ENCODE measurements around the gene C1orf56. TPM values are rescaled to one million over a fixed set of nuclear protein-coding genes. Genes with fewer than 3 reads are reported as not detected.

Gene C1orf56
- total and polyA plus RNA-seq, 10 of the 15 experiments (the other 5 are each of a cell fraction or from before 2014, with no cell fraction given) = 0.22 to 15.5 (median 1.5) TPM

DNA sequence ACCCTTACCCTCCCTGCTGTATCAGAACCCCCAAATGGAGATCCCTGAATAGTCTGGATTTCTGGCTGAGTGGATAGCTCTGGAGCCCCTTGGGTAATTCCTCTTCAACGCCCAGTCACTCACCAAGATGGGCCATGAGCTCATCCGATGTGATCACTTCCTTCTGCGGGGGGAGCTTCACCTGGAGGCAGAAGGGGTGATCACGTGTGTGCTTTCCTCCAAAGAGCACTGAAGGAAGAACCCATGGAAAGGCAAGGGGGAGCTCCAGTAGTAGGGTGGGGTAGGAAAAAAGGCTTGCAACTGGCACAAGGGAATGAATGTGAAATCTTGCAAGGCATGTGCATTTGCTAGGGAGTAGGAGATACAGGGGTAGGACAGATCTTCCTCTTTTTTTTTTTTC, 45.9 kb upstream of the C1orf56 start:
- no peak overlapping the region for H3K9ac ChIP-seq (ENCODE audit: control insufficient read depth, insufficient read depth, low read length)
- in situ Hi-C loops (cut with MboI) = no loop called here
- DNase-seq (ENCODE audit: low read depth, low spot score) (no peak), ATAC-seq (no peak), FAIRE-seq (no peak)
- intact Hi-C loops (cut with micrococcal nuclease; ENCODE audit: unreplicated experiment) = no loop called here
- CTCF ChIA-PET = interaction anchor here (0.8 to 16.2 kb wide), 6 partner anchors 21 to 441 kb away, joined by 3 to 252 read pairs (median 4); partner anchors contain the start of genes ANXA9 and CERS2
- no TSS peak for BruUV-seq (replicated peaks)
- no peaks in the 10 kb centered on the region for H3K27me3 ChIP-seq (replicated peaks in 1 of 2; ENCODE audit: control insufficient read depth in 2 of 2, insufficient read depth in 2 of 2, low read length in 1 of 2)
- H2AFZ ChIP-seq (ENCODE audit: control insufficient read depth, low read depth, low read length) = no peak overlapping the region
- 76% methylated on average over 4 of the region's 4 CpGs for WGBS (ENCODE audit: insufficient coverage, insufficient replicate concordance, low lambda C conversion rate, missing lambda C conversion rate)
- H3K4me1 ChIP-seq (ENCODE audit: control insufficient read depth, insufficient read depth, low read length) = peaks cover 4% of the 10 kb centered on the region; the same call in 1 of the 2 replicates
- RAD21 ChIA-PET (ENCODE audit: unreplicated experiment) = no interaction called here
- H3K9me3 ChIP-seq (replicated peaks; ENCODE audit: control insufficient read depth, insufficient read depth, low read length) = no peaks in the 10 kb centered on the region
- POLR2A ChIA-PET = interaction anchor here (0.5 to 0.7 kb wide), 3 partner anchors 328 to 1052 kb away, joined by 3 to 4 read pairs (median 3); no protein-coding TSS in a partner anchor
- no peaks in the 10 kb centered on the region; a peak in 1 of 4 replicates for H3K36me3 ChIP-seq (ENCODE audit: control insufficient read depth in 2 of 2, insufficient read depth in 2 of 2, low read length in 1 of 2)
- no peak overlapping the region for H3K4me2 ChIP-seq (ENCODE audit: control insufficient read depth, insufficient read depth)
- no peaks in the 10 kb centered on the region for H4K20me1 ChIP-seq (ENCODE audit: control insufficient read depth, insufficient read depth)
- H3K4me3 ChIP-seq = no peak overlapping the region
- SMC1A ChIA-PET (ENCODE audit: uncharacterized antibody, unreplicated experiment) = interaction anchor here (0.6 to 1.6 kb wide), 3 partner anchors 28 to 278 kb away, joined by 3 read pairs; no protein-coding TSS in a partner anchor
- no peak overlapping the region for H3K27ac ChIP-seq (ENCODE audit: control insufficient read depth, insufficient read depth)
- peaks cover 5% of the 10 kb centered on the region for H3K79me2 ChIP-seq (ENCODE audit: control insufficient read depth, insufficient read depth, low read length)
- TF ChIP-seq STAT3 (IDR thresholded peaks at IDR 0.05; ENCODE audit: low read depth, low read length) (no peak), TARDBP (IDR thresholded peaks at IDR 0.05; ENCODE audit: borderline replicate concordance) (no peak), IRF5 (IDR thresholded peaks at IDR 0.05; ENCODE audit: borderline replicate concordance) (no peak), ATF3 (IDR thresholded peaks at IDR 0.05; ENCODE audit: borderline replicate concordance, extremely low read depth, low read depth, low read length) (no peak), FOXK2 (IDR thresholded peaks at IDR 0.05) (no peak), JUND (IDR thresholded peaks at IDR 0.05; ENCODE audit: low read depth, low read length) (no peak), TCF12 (IDR thresholded peaks at IDR 0.05; ENCODE audit: low read depth, low read length) (no peak), EED (IDR thresholded peaks at IDR 0.05; ENCODE audit: low read depth) (no peak), POLR2A (IDR thresholded peaks at IDR 0.05; ENCODE audit: low read depth, low read length) (no peak), SPI1 (IDR thresholded peaks at IDR 0.05; ENCODE audit: borderline replicate concordance, insufficient read depth, low read depth, low read length) (no peak), ZNF384 (IDR thresholded peaks at IDR 0.05; ENCODE audit: borderline replicate concordance, low read depth, low read length) (no peak), SMARCA5 (IDR thresholded peaks at IDR 0.05) (no peak), E2F4 (IDR thresholded peaks at IDR 0.05; ENCODE audit: low read depth, low read length) (no peak), ZBED1 (IDR thresholded peaks at IDR 0.05; ENCODE audit: borderline replicate concordance) (no peak), HDAC2 (IDR thresholded peaks at IDR 0.05) (no peak)
- TF ChIP-seq, protein P1, sequence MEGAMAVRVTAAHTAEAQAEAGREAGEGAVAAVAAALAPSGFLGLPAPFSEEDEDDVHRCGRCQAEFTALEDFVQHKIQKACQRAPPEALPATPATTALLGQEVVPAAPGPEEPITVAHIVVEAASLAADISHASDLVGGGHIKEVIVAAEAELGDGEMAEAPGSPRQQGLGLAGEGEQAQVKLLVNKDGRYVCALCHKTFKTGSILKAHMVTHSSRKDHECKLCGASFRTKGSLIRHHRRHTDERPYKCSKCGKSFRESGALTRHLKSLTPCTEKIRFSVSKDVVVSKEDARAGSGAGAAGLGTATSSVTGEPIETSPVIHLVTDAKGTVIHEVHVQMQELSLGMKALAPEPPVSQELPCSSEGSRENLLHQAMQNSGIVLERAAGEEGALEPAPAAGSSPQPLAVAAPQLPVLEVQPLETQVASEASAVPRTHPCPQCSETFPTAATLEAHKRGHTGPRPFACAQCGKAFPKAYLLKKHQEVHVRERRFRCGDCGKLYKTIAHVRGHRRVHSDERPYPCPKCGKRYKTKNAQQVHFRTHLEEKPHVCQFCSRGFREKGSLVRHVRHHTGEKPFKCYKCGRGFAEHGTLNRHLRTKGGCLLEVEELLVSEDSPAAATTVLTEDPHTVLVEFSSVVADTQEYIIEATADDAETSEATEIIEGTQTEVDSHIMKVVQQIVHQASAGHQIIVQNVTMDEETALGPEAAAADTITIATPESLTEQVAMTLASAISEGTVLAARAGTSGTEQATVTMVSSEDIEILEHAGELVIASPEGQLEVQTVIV (IDR thresholded peaks at IDR 0.05; ENCODE audit: borderline replicate concordance, partially characterized antibody) = no peak
- TF ChIP-seq, protein P2, sequence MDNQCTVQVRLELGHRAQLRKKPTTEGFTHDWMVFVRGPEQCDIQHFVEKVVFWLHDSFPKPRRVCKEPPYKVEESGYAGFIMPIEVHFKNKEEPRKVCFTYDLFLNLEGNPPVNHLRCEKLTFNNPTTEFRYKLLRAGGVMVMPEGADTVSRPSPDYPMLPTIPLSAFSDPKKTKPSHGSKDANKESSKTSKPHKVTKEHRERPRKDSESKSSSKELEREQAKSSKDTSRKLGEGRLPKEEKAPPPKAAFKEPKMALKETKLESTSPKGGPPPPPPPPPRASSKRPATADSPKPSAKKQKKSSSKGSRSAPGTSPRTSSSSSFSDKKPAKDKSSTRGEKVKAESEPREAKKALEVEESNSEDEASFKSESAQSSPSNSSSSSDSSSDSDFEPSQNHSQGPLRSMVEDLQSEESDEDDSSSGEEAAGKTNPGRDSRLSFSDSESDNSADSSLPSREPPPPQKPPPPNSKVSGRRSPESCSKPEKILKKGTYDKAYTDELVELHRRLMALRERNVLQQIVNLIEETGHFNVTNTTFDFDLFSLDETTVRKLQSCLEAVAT (IDR thresholded peaks at IDR 0.05) = no peak
- TF ChIP-seq, protein P3, sequence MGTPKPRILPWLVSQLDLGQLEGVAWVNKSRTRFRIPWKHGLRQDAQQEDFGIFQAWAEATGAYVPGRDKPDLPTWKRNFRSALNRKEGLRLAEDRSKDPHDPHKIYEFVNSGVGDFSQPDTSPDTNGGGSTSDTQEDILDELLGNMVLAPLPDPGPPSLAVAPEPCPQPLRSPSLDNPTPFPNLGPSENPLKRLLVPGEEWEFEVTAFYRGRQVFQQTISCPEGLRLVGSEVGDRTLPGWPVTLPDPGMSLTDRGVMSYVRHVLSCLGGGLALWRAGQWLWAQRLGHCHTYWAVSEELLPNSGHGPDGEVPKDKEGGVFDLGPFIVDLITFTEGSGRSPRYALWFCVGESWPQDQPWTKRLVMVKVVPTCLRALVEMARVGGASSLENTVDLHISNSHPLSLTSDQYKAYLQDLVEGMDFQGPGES (IDR thresholded peaks at IDR 0.05) = no peak

Data from GM12878 (cell line).